Putamen (tissue), 1 donor: ENCODE measurements around the gene RBM19.
A peak's percentile ranks its signal among the peaks of the same experiment; 100 is the strongest.

Source experiments
- DNase-seq: peaks from one replicate; pipeline ENCODE4 v3.0.0-alpha.2; 2016; ENCODE audit warnings: low spot score

Gene RBM19

GRCh38 chr12:113955109-113955970 lies 10.8 kb downstream of the RBM19 start:
- no peak for DNase-seq

GRCh38 chr12:113954547-113954946 lies 11.6 kb downstream of the RBM19 start:
- no peak for DNase-seq

- no peak for DNase-seq
Observed at GRCh38 chr12:113950873-113951272, 15.3 kb downstream of the RBM19 start.

- DNase-seq = no peak
Observed at GRCh38 chr12:113949321-113950305, 16.5 kb downstream of the RBM19 start.

- no peak for DNase-seq
Observed at GRCh38 chr12:113948151-113948914, 17.8 kb downstream of the RBM19 start.

- no peak for DNase-seq
Observed at GRCh38 chr12:113946175-113946574, 19.9 kb downstream of the RBM19 start.

GRCh38 chr12:113945174-113946173 lies 20.7 kb downstream of the RBM19 start:
- DNase-seq = no peak

- no peak for DNase-seq
Observed at GRCh38 chr12:113942209-113942608, 23.9 kb downstream of the RBM19 start.

GRCh38 chr12:113941208-113941486 lies 25.0 kb downstream of the RBM19 start:
- DNase-seq = no peak

GRCh38 chr12:113940357-113941207 lies 25.5 kb downstream of the RBM19 start:
- DNase-seq = peak; percentile 36

- no peak for DNase-seq
Observed at GRCh38 chr12:113939867-113940266, 26.3 kb downstream of the RBM19 start.

- no peak for DNase-seq
Observed at GRCh38 chr12:113938471-113938870, 27.7 kb downstream of the RBM19 start.

GRCh38 chr12:113936460-113936859 lies 29.7 kb downstream of the RBM19 start:
- DNase-seq = no peak

- no peak for DNase-seq
Observed at GRCh38 chr12:113935459-113935858, 30.7 kb downstream of the RBM19 start.

GRCh38 chr12:113934946-113935345 lies 31.2 kb downstream of the RBM19 start:
- no peak for DNase-seq

- DNase-seq = no peak
Observed at GRCh38 chr12:113934060-113934814, 31.9 kb downstream of the RBM19 start.

- DNase-seq = peak; percentile 25
Observed at GRCh38 chr12:113933201-113933786, 32.8 kb downstream of the RBM19 start.

- DNase-seq = peak; percentile 88
Observed at GRCh38 chr12:113932381-113933196, 33.5 kb downstream of the RBM19 start.
